NCI-H1930 (cell line): Measurements from ENCODE around the gene MRC2.
"Not testable (repeated sequence)": the region's sequence is repeated elsewhere in the genome, so short reads cannot be mapped to it uniquely, and the experiment has no call there.

Experiments used
- DNase-seq, 2 experiments: peaks; one replicate each; lab custom pipeline; 2025; lab: John Stamatoyannopoulos, UW

MRC2 gene

GRCh38 chr17:62627219-62627903 is at the start of gene MRC2:
TSS of gene MRC2 (plus strand) at chr17:62627670. CDS start at chr17:62627803, 133 bp downstream.
- DNase-seq: no peak

- DNase-seq: no peak
Measured at GRCh38 chr17:62578757-62579487, 48.5 kb upstream of the MRC2 start.

GRCh38 chr17:62580947-62581346 is 46.5 kb upstream of the MRC2 start:
- DNase-seq: no peak

GRCh38 chr17:62581764-62582163 is 45.7 kb upstream of the MRC2 start:
- DNase-seq: no peak

GRCh38 chr17:62587554-62587953 is 39.9 kb upstream of the MRC2 start:
- no peak for DNase-seq

- no peak for DNase-seq
Measured at GRCh38 chr17:62588109-62588508, 39.4 kb upstream of the MRC2 start.

GRCh38 chr17:62591333-62591732 is 36.1 kb upstream of the MRC2 start:
- no peak for DNase-seq

GRCh38 chr17:62591822-62592221 is 35.6 kb upstream of the MRC2 start:
- DNase-seq: not testable (repeated sequence)

GRCh38 chr17:62592341-62593099 is 35.0 kb upstream of the MRC2 start:
- no peak for DNase-seq

- DNase-seq: no peak
Measured at GRCh38 chr17:62595484-62595883, 32.0 kb upstream of the MRC2 start.

- no peak for DNase-seq
Measured at GRCh38 chr17:62596662-62597061, 30.8 kb upstream of the MRC2 start.

- DNase-seq: no peak
Measured at GRCh38 chr17:62597150-62597549, 30.3 kb upstream of the MRC2 start.

- DNase-seq: no peak
Measured at GRCh38 chr17:62597920-62598319, 29.6 kb upstream of the MRC2 start.

GRCh38 chr17:62599964-62600657 is 27.4 kb upstream of the MRC2 start:
- DNase-seq: no peak

GRCh38 chr17:62600805-62601204 is 26.7 kb upstream of the MRC2 start:
- DNase-seq: no peak

- no peak for DNase-seq
Measured at GRCh38 chr17:62601471-62601870, 26.0 kb upstream of the MRC2 start.

GRCh38 chr17:62603783-62604182 is 23.7 kb upstream of the MRC2 start:
- not testable (repeated sequence) for DNase-seq

- DNase-seq: no peak
Measured at GRCh38 chr17:62605588-62605987, 21.9 kb upstream of the MRC2 start.

GRCh38 chr17:62611292-62611691 is 16.2 kb upstream of the MRC2 start:
- no peak for DNase-seq

- no peak for DNase-seq
Measured at GRCh38 chr17:62611728-62612127, 15.7 kb upstream of the MRC2 start.

- not testable (repeated sequence) for DNase-seq
Measured at GRCh38 chr17:62612289-62612688, 15.2 kb upstream of the MRC2 start.

GRCh38 chr17:62613095-62613494 is 14.4 kb upstream of the MRC2 start:
- not testable (repeated sequence) for DNase-seq
